H9 (cell line): ENCODE measurements around the gene NXN. TPM values are rescaled to one million over a fixed set of nuclear protein-coding genes. Genes with fewer than 3 reads are reported as not detected.

ENCODE experiments used
- DNase-seq: peaks from one replicate; pipeline ENCODE4 v3.0.0-alpha.2; 2017
- H2AFZ ChIP-seq: one replicate; pipeline ENCODE4 v1.6.1; 2013; ENCODE audit warnings: mild to moderate bottlenecking, low read length, control low read depth, moderate library complexity
- H2AK5ac ChIP-seq: 2 replicates; pipeline ENCODE4 v1.6.1; 2013; ENCODE audit warnings: low read length, control low read depth, mixed read lengths; ENCODE audit not compliant: insufficient read length
- H2BK120ac ChIP-seq: one replicate; pipeline ENCODE4 v1.6.1; 2013; ENCODE audit warnings: low read depth, mild to moderate bottlenecking, low read length, control low read depth, inconsistent platforms; ENCODE audit not compliant: poor library complexity, severe bottlenecking
- H2BK12ac ChIP-seq: 2 replicates; pipeline ENCODE4 v1.6.1; 2013; ENCODE audit warnings: low read length, control low read depth, mixed read lengths, low read depth; ENCODE audit not compliant: insufficient read length
- H2BK15ac ChIP-seq: 2 replicates; pipeline ENCODE4 v1.6.1; 2013; ENCODE audit warnings: low read depth, low read length, control low read depth
- H2BK20ac ChIP-seq: one replicate; pipeline ENCODE4 v1.6.1; 2013; ENCODE audit warnings: low read depth, mild to moderate bottlenecking, low read length, control low read depth, inconsistent platforms; ENCODE audit not compliant: poor library complexity, severe bottlenecking
- H2BK5ac ChIP-seq: 2 replicates; pipeline ENCODE4 v1.6.1; 2013; ENCODE audit warnings: low read length, control low read depth, mixed read lengths; ENCODE audit not compliant: insufficient read length
- H3K14ac ChIP-seq: 2 replicates; pipeline ENCODE4 v1.6.1; 2013; ENCODE audit warnings: low read length, control low read depth; ENCODE audit not compliant: insufficient read depth
- H3K18ac ChIP-seq: 2 replicates; pipeline ENCODE4 v1.6.1; 2013; ENCODE audit warnings: low read depth, mild to moderate bottlenecking, mixed read lengths, low read length, control low read depth; ENCODE audit not compliant: insufficient read length
- H3K23ac ChIP-seq: 2 replicates; pipeline ENCODE4 v1.6.1; 2013; ENCODE audit warnings: low read length, control low read depth, mixed read lengths, low read depth; ENCODE audit not compliant: insufficient read length
- H3K23me2 ChIP-seq: 2 replicates; pipeline ENCODE4 v1.6.1; 2013; ENCODE audit warnings: low read depth, mild to moderate bottlenecking, mixed read lengths, low read length, control low read depth; ENCODE audit not compliant: insufficient read length, poor library complexity, severe bottlenecking
- H3K27ac ChIP-seq: 2 replicates; pipeline ENCODE4 v1.5.1; 2013; ENCODE audit warnings: low read length, control low read depth, mixed read lengths, low read depth; ENCODE audit not compliant: insufficient read length
- H3K27me3 ChIP-seq: 2 replicates; pipeline ENCODE4 v1.6.1; 2013; ENCODE audit warnings: low read length, control low read depth, inconsistent platforms; ENCODE audit not compliant: insufficient read depth
- H3K4ac ChIP-seq: 2 replicates; pipeline ENCODE4 v1.6.1; 2013; ENCODE audit warnings: low read depth, mild to moderate bottlenecking, control low read depth, inconsistent platforms, low read length, moderate library complexity
- H3K4me1 ChIP-seq: 2 replicates; pipeline ENCODE4 v1.6.1; 2013; ENCODE audit warnings: low read length, control low read depth, inconsistent platforms; ENCODE audit not compliant: insufficient read depth
- H3K4me2 ChIP-seq: 2 replicates; pipeline ENCODE4 v1.6.1; 2013; ENCODE audit warnings: low read length, control low read depth, mixed read lengths; ENCODE audit not compliant: insufficient read length, insufficient read depth
- H3K56ac ChIP-seq: 2 replicates; pipeline ENCODE4 v1.6.1; 2013; ENCODE audit warnings: low read depth, mild to moderate bottlenecking, mixed read lengths, low read length, control low read depth; ENCODE audit not compliant: insufficient read length
- H3K79me1 ChIP-seq: 2 replicates; pipeline ENCODE4 v1.6.1; 2013; ENCODE audit warnings: low read depth, mild to moderate bottlenecking, moderate library complexity, low read length, control low read depth, inconsistent platforms; ENCODE audit not compliant: insufficient read depth, poor library complexity, severe bottlenecking
- H3K79me2 ChIP-seq: 2 replicates; pipeline ENCODE4 v1.6.1; 2013; ENCODE audit warnings: low read length, control low read depth, inconsistent platforms; ENCODE audit not compliant: insufficient read depth
- H3K9ac ChIP-seq: 2 replicates; pipeline ENCODE4 v1.6.1; 2013; ENCODE audit warnings: low read length, control low read depth, mixed read lengths; ENCODE audit not compliant: insufficient read length; ENCODE audit errors: extremely low read depth
- H3K9me3 ChIP-seq: one replicate; pipeline ENCODE4 v1.6.1; 2013; ENCODE audit warnings: low read depth, low read length, inconsistent platforms; ENCODE audit not compliant: control insufficient read depth
- H3T11ph ChIP-seq: one replicate; pipeline ENCODE4 v1.6.1; 2013; ENCODE audit warnings: mild to moderate bottlenecking, low read length, control low read depth, inconsistent platforms
- H4K20me1 ChIP-seq: one replicate; pipeline ENCODE4 v1.6.1; 2013; ENCODE audit not compliant: control insufficient read depth, insufficient read length, insufficient read depth
- H4K5ac ChIP-seq: 2 replicates; pipeline ENCODE4 v1.6.1; 2013; ENCODE audit warnings: low read depth, mild to moderate bottlenecking, mixed read lengths, low read length, control low read depth; ENCODE audit not compliant: insufficient read length
- H4K8ac ChIP-seq: replicated peaks from 2 replicates; pipeline ENCODE4 v1.6.1; 2013; ENCODE audit warnings: low read length, control low read depth, mixed read lengths, low read depth; ENCODE audit not compliant: insufficient read length
- H4K91ac ChIP-seq: 2 replicates; pipeline ENCODE4 v1.6.1; 2013; ENCODE audit warnings: low read depth, mild to moderate bottlenecking, moderate library complexity, mixed read lengths, low read length, control low read depth; ENCODE audit not compliant: insufficient read length
- H3K27ac Mint-ChIP-seq, 3 experiments: 2 replicates in 2 of 3; 3 replicates in 1 of 3; pipeline ENCODE4 v1.8.0; 2020 to 2021; ENCODE audit warnings: mixed read lengths in 3 of 3, mild to moderate bottlenecking in 1 of 3, moderate library complexity in 1 of 3
- H3K27me3 Mint-ChIP-seq: 2 replicates; pipeline ENCODE4 v1.8.0; 2021; ENCODE audit warnings: low read depth, mild to moderate bottlenecking, moderate library complexity, mixed read lengths
- H3K36me3 Mint-ChIP-seq, 3 experiments: 2 replicates in 2 of 3; 3 replicates in 1 of 3; pipeline ENCODE4 v1.8.0; 2020 to 2021; ENCODE audit warnings: low read depth in 3 of 3, mixed read lengths in 3 of 3; ENCODE audit not compliant: insufficient read depth in 1 of 3
- H3K4me1 Mint-ChIP-seq, 2 experiments: 2 replicates each; pipeline ENCODE4 v1.8.0; 2020; ENCODE audit warnings: mixed read lengths in 2 of 2
- H3K4me3 Mint-ChIP-seq, 2 experiments: 2 replicates in 1 of 2; 3 replicates in 1 of 2; pipeline ENCODE4 v1.8.0; 2020 to 2021; ENCODE audit warnings: mild to moderate bottlenecking in 2 of 2, mixed read lengths in 2 of 2, moderate library complexity in 1 of 2
- H3K9me3 Mint-ChIP-seq, 2 experiments: 2 replicates in 1 of 2; 3 replicates in 1 of 2; pipeline ENCODE4 v1.8.0; 2020; ENCODE audit warnings: mild to moderate bottlenecking in 2 of 2, mixed read lengths in 2 of 2, moderate library complexity in 1 of 2
- CTCF ChIP-seq: fragments of 200-600 bp; sonication (generic); conservative IDR thresholded peaks from 3 replicates; pipeline ENCODE4 v1.8.0; 2021; ENCODE audit warnings: antibody characterized with exemption, mild to moderate bottlenecking
- WGBS: extraction: QIAGEN DNeasy Blood & Tissue Kit; methylation state at CpG from one replicate; pipeline ENCODE4 v1.1.7; 2013; ENCODE audit warnings: missing lambda C conversion rate, low lambda C conversion rate, mixed read lengths; ENCODE audit not compliant: insufficient read length; ENCODE audit errors: extremely low coverage; 5-methylcytosine and 5-hydroxymethylcytosine counted together
- total RNA-seq: library from RNA; stranded (reverse); gene quantifications from 2 replicates; pipeline ENCODE4 v1.2.1, GENCODE V29; 2021

Gene NXN
- total RNA-seq, 1 experiment from 2014 or later: 93.6 TPM

- H3K56ac ChIP-seq: no peak overlapping the region
- H3K14ac ChIP-seq: peak overlapping the region; percentile 94
- peak overlapping the region; percentile 65 for H2BK120ac ChIP-seq
- no peak overlapping the region for H3K9ac ChIP-seq
- peak overlapping the region; percentile 89 for H4K5ac ChIP-seq
- H3K27me3 ChIP-seq: no peaks in the 10 kb centered on the region
- H2AFZ ChIP-seq: no peak overlapping the region
- peak overlapping the region; percentile 49 for H4K91ac ChIP-seq
- peak overlapping the region; percentile 99 for H2BK20ac ChIP-seq
- peaks cover 3% of the 10 kb centered on the region for H3K23me2 ChIP-seq
- peak overlapping the region; percentile 59; the same call in 1 of the 2 replicates for H3K4ac ChIP-seq
- no peak overlapping the region for H2AK5ac ChIP-seq
- no peaks in the 10 kb centered on the region for H4K20me1 ChIP-seq
- peak overlapping the region; percentile 40 to 66; a peak in 4 of 5 replicates for H3K4me3 Mint-ChIP-seq
- H3K4me2 ChIP-seq: peak overlapping the region; percentile 28
- peak; percentile 94 for DNase-seq
- no peak overlapping the region for H4K8ac ChIP-seq
- H3K79me1 ChIP-seq: peaks cover 3% of the 10 kb centered on the region
- peaks cover 2% of the 10 kb centered on the region; the same call in 1 of the 2 replicates for H3K79me2 ChIP-seq
- H3K4me1 ChIP-seq: peaks cover 5% of the 10 kb centered on the region; the same call in 1 of the 2 replicates
- H3K27me3 Mint-ChIP-seq: no peaks in the 10 kb centered on the region
- peak overlapping the region; percentile 23 for H3T11ph ChIP-seq
- H3K23ac ChIP-seq: no peak overlapping the region
- peak overlapping the region; percentile 85 to 98 (median 96); a peak in 6 of 7 replicates for H3K27ac Mint-ChIP-seq
- H2BK12ac ChIP-seq: peak overlapping the region; percentile 86
- no peaks in the 10 kb centered on the region for H3K9me3 ChIP-seq
- H3K36me3 Mint-ChIP-seq: peaks cover 5 to 14% (median 12%) of the 10 kb centered on the region in 3 experiments
- peak overlapping the region; percentile 71 for H3K27ac ChIP-seq
- peak overlapping the region; percentile 99 for H3K18ac ChIP-seq
- no CpG with 5 or more reads among the region's 27 CpGs for WGBS
- no peak for TF ChIP-seq CTCF
- H3K9me3 Mint-ChIP-seq: no peaks in the 10 kb centered on the region
- no peak overlapping the region for H2BK5ac ChIP-seq
- peaks cover 28 to 37% of the 10 kb centered on the region in 2 experiments for H3K4me1 Mint-ChIP-seq
- no peak overlapping the region for H2BK15ac ChIP-seq
These were observed 28.0 kb downstream of the NXN start for GRCh38 chr17:951325-952132.
